ENCODE measurements around the gene TEX14.

The TEX14 gene

DNA sequence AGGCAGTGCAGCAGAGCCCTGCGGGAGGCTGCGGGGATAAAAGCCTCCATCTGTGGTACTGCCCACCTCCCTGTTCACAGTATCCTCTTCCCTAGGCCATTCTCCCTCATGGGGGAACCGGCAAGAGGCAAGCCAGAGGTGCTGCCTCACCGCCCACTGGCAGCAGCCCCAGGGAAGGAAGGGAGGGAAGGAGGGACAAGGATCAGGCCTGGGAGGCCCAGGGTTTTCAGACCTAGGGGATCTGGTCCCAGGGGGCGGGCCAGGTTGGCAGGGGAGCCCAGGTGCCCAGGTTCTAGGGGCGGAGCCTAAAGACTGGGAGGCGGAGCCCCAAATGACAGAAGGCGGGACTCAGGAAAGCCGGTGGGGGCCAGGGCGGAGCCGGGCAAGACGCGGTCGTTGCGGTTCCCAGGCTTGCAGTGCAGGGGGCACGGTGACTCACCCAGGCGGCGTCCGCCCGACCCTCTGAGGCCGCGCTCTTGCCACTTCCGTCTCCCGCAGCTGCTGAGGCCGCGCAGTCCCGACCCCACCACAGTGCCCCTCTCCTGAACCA is 174.4 kb downstream of the TEX14 start:
- no peak for DNase-seq

GRCh38 chr17:58516644-58517377 is 175.0 kb downstream of the TEX14 start:
- no peak for DNase-seq

- DNase-seq, result no peak
Observed at GRCh38 chr17:58515286-58515685, 176.6 kb downstream of the TEX14 start.

DNA sequence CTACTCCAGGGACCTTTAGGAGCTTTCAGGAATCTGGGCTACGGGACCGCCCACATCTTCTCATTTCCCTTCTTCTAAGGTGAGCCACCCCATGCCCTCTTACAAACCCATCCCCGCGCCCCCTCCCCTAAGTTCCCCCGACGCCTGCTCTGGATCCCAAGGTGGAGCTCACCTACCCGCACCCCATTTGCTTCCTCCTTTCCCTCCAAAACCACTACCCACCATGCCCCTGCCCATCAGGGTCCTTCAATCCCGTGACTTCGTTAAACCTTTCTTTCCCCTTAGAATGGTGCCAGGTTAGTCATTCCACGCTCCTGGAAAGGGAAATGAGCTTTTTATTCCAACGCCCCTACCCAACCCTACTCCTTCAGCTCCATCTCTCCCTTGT is 177.1 kb downstream of the TEX14 start:
- DNase-seq, result no peak

- peak; percentile 87 for DNase-seq
Observed at GRCh38 chr17:58513965-58514769, 177.7 kb downstream of the TEX14 start, which contains the start of gene MTMR4. Gene MTMR4, minus strand, starts transcription at chr17:58514638. Its CDS starts 231 bp downstream, at chr17:58514407.

- DNase-seq, result peak; percentile 73
Observed at GRCh38 chr17:58513267-58513964, 178.4 kb downstream of the TEX14 start.

DNA sequence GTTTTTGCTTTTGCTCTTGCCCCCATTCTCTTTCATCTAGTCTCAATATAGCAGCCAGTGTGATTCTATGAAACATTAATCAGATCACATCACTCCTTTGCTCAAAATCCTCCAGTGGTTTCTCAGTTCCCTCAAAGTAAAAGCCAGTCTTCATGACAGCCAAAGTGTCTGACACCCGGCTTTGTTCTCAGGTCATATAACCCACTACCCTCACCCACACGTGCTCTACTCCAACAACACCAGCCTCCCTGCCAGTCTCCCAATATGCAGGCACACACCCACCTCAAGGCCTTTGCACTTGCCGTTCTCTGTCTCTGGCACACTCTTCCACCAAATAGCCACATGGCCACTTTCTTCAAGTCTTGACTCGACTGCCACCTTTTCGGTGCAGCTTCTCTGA is 181.8 kb downstream of the TEX14 start:
- DNase-seq, result no peak

DNA sequence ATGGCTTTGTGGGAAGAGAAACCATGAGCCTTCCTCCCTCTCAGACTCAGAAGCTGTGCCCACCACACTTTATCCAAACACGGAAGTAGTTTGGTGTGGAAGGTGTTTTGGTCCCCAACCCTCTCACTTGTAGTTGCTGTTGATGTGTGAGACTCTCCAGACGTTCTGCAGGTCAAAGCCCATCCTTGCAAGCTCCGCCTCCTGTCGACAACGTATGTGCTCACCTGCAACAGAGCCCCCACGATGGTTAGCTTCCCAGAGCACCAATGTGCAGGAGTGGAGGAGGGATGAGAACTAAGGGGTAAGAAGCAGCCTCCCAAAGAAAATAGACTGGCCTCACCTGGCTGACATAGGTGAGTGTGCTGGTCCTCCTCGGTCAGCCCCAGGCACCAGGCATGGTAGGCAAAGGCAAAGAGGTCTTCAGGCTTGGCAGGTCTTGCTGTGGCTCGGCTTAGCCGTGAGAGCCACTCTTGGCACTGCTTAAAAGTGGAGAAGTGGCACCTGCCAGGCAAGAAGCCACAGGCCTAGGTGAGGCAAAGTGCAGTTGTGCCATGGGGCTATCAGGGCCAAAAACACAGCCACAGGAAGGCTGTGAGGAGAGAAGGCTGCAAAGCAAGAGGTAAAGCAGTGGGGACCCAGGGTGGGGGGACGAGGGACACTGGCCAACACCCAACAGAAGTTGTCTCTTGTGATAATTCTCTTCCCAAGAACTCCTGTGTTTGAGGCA is 183.3 kb downstream of the TEX14 start:
- DNase-seq, result no peak

GRCh38 chr17:58507123-58507634 is 184.7 kb downstream of the TEX14 start:
- DNase-seq, result no peak
